Activated CD4-positive, alpha-beta T cell treated with anti-CD3 and anti-CD28 coated beads, Interleukin-2, amount 10 ng/mL, durations not matched to agents 7 days and 5 days (primary cell): ENCODE data around the gene TMBIM1. TPM values are rescaled to one million over a fixed set of nuclear protein-coding genes. Genes with fewer than 3 reads are reported as not detected.

Source experiments
- CTCF ChIA-PET: fragments of 350-600 bp; sonication (Branson Sonifier 250); formaldehyde crosslinking; loops from one replicate; lab custom pipeline; 2021; ENCODE audit warnings: antibody characterized with exemption; lab: Charles Lee
- POLR2A ChIA-PET: fragments of 350-600 bp; sonication (Branson Sonifier 250); formaldehyde crosslinking; loops from one replicate; lab custom pipeline; 2021; ENCODE audit warnings: antibody characterized with exemption; lab: Charles Lee
- DNase-seq: peaks from one replicate; pipeline ENCODE4 v3.0.0-alpha.2; 2020
- H3K27ac Mint-ChIP-seq: one replicate; pipeline ENCODE4 v1.8.0; 2021; ENCODE audit warnings: mild to moderate bottlenecking, moderate library complexity, mixed read lengths
- H3K27me3 Mint-ChIP-seq: one replicate; pipeline ENCODE4 v1.8.0; 2021; ENCODE audit warnings: mixed read lengths
- H3K36me3 Mint-ChIP-seq: one replicate; pipeline ENCODE4 v1.8.0; 2021; ENCODE audit warnings: low read depth, mixed read lengths
- H3K4me1 Mint-ChIP-seq: one replicate; pipeline ENCODE4 v1.8.0; 2021; ENCODE audit warnings: mixed read lengths
- H3K4me3 Mint-ChIP-seq: one replicate; pipeline ENCODE4 v1.8.0; 2021; ENCODE audit warnings: mild to moderate bottlenecking, moderate library complexity, mixed read lengths
- H3K9me3 Mint-ChIP-seq: one replicate; pipeline ENCODE4 v1.8.0; 2021; ENCODE audit warnings: mixed read lengths
- total RNA-seq, 2 experiments: library from RNA; stranded (reverse); gene quantifications; one replicate each; pipeline ENCODE4 v1.2.3, GENCODE V29; 2021

Gene TMBIM1
- total RNA-seq, 2 experiments from 2014 or later, result 99.3 to 101 TPM

DNA sequence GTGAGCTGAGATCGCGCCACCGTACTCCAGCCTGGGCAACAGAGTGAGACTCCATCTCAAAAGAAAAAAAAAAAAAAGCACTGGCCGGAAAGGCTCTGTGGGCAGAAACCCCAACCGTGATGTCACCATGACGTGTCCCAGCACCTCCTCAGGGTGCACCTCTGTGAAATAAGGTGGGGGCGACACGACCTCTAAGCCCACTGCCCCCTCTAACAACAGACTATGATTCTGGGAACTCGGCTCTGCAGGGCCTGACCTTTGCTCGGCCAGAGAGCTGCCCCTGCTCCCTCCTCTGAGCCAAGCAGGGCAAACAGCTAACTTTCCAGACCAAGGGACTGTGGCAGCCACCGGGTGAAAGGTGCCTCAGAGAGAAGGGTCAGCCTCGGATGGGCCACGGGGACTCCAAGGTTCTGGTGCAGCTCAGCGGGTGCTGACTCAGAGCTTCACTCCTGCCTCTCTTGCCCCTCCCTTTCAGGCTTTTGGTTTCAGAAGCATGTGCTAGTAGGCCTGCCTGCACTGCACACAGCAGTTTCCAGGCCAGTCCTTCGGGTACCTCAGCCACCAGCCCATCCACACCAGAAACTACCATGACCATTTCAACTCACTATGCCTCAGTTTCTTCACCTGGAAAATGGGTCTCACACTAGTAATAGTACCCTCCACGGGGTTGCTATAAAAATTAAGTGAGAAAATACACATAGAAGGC lies 8.0 kb downstream of the TMBIM1 start:
- CTCF ChIA-PET, result interaction anchor here (1.1 to 7.8 kb wide), 4 partner anchors 11 to 113 kb away, joined by 4 to 113 read pairs (median 8); partner anchors contain the start of genes AAMP, CATIP and PNKD

DNA sequence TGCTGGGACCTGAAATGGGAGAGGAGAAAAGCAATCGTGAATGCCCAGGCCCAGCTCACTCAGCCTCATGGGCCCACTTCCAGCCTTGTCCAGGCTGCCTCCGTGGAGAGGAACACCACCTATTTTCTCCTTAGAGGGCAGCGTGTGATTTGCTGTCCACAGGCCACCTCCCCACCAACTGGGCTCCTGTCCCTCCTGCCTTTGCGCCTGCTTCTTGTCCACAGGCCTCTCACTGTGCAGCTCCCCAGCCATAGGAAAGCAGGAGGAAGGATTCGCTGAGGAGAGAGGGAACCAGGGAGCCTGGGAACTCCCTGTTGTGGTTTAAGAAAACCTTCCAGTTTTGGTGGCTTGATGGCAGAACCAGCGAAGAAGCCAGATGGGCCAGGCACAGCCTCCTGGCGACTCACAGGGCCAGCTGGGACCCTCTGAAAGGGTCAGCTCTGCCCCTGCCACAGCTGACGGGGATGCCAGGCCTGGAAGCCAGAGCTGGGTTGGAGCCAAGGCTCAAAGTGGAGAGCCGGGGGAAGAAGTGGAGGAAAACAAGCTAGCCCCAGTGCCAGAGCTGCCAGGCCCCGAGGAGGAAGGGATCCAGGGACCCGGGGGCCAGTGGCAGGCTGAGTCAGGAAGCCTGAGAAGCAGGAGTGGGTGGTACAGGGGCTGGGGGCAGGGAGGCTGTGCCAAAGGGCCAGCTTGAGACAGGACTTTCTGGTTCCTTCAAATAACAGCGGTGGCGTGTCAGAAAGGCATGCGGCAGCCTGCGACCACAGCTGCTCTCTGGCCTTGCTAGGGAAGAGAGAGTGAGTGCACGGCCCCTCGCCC lies 9.9 kb downstream of the TMBIM1 start:
- Mint-ChIP-seq H3K27me3 (no peaks in the 10 kb centered on the region), H3K36me3 (peaks cover 45% of the 10 kb centered on the region), H3K4me3 (no peak overlapping the region), H3K9me3 (no peaks in the 10 kb centered on the region), H3K27ac (peak overlapping the region; percentile 73), H3K4me1 (peaks cover 47% of the 10 kb centered on the region)
- CTCF ChIA-PET, result interaction anchor here (0.6 to 7.8 kb wide), 7 partner anchors 8 to 115 kb away, joined by 3 to 113 read pairs (median 5); partner anchors contain the start of genes AAMP, CATIP and PNKD
- POLR2A ChIA-PET, result no interaction called here
- DNase-seq, result no peak

More for the DNA sequence above, 8.0 kb downstream of the TMBIM1 start:
- POLR2A ChIA-PET, result no interaction called here
- H3K4me1 Mint-ChIP-seq, result peaks cover 62% of the 10 kb centered on the region
- peak overlapping the region; percentile 60 for H3K4me3 Mint-ChIP-seq
- DNase-seq, result peak; percentile 68
- H3K9me3 Mint-ChIP-seq, result no peaks in the 10 kb centered on the region
- H3K27me3 Mint-ChIP-seq, result no peaks in the 10 kb centered on the region
- peak overlapping the region; percentile 88 for H3K27ac Mint-ChIP-seq
- H3K36me3 Mint-ChIP-seq, result peaks cover 45% of the 10 kb centered on the region

- POLR2A ChIA-PET, result no interaction called here
- H3K4me1 Mint-ChIP-seq, result peaks cover 37% of the 10 kb centered on the region
- CTCF ChIA-PET, result interaction anchor here (1.3 to 7.8 kb wide), 3 partner anchors 8 to 111 kb away, joined by 3 to 113 read pairs (median 5); partner anchors contain the start of genes AAMP and PNKD
- peak overlapping the region; percentile 66 for H3K27ac Mint-ChIP-seq
- H3K27me3 Mint-ChIP-seq, result no peaks in the 10 kb centered on the region
- no peak overlapping the region for H3K4me3 Mint-ChIP-seq
- peaks cover 52% of the 10 kb centered on the region for H3K36me3 Mint-ChIP-seq
- no peaks in the 10 kb centered on the region for H3K9me3 Mint-ChIP-seq
- DNase-seq, result no peak
These were observed 10.9 kb downstream of the TMBIM1 start for GRCh38 chr2:218281449-218281848.

GRCh38 chr2:218280260-218280870 lies 11.9 kb downstream of the TMBIM1 start:
- Mint-ChIP-seq H3K4me1 (peaks cover 26% of the 10 kb centered on the region), H3K4me3 (no peak overlapping the region), H3K27ac (peak overlapping the region; percentile 74), H3K36me3 (peaks cover 52% of the 10 kb centered on the region), H3K27me3 (no peaks in the 10 kb centered on the region), H3K9me3 (no peaks in the 10 kb centered on the region)
- ChIA-PET CTCF (interaction anchor here (0.7 to 7.8 kb wide), 3 partner anchors 7 to 150 kb away, joined by 3 to 113 read pairs (median 3); partner anchors contain the start of genes AAMP and PNKD), POLR2A (no interaction called here)
- DNase-seq, result no peak

- Mint-ChIP-seq H3K36me3 (peaks cover 52% of the 10 kb centered on the region), H3K27ac (peak overlapping the region; percentile 54), H3K4me1 (peaks cover 12% of the 10 kb centered on the region), H3K27me3 (no peaks in the 10 kb centered on the region), H3K4me3 (no peak overlapping the region), H3K9me3 (no peaks in the 10 kb centered on the region)
- DNase-seq, result no peak
- ChIA-PET CTCF (interaction anchor here (1.2 kb wide), 1 partner anchor 117 kb away, joined by 3 read pairs; no protein-coding TSS in a partner anchor), POLR2A (no interaction called here)
These were observed 13.6 kb downstream of the TMBIM1 start for GRCh38 chr2:218278531-218279360.

- no peak for DNase-seq
- CTCF ChIA-PET, result no interaction called here
- peaks cover 54% of the 10 kb centered on the region for H3K36me3 Mint-ChIP-seq
- peaks cover 12% of the 10 kb centered on the region for H3K4me1 Mint-ChIP-seq
- H3K27me3 Mint-ChIP-seq, result no peaks in the 10 kb centered on the region
- POLR2A ChIA-PET, result no interaction called here
- no peak overlapping the region for H3K27ac Mint-ChIP-seq
- H3K9me3 Mint-ChIP-seq, result no peaks in the 10 kb centered on the region
- H3K4me3 Mint-ChIP-seq, result no peak overlapping the region
These were observed 14.4 kb downstream of the TMBIM1 start for GRCh38 chr2:218277921-218278320.

DNA sequence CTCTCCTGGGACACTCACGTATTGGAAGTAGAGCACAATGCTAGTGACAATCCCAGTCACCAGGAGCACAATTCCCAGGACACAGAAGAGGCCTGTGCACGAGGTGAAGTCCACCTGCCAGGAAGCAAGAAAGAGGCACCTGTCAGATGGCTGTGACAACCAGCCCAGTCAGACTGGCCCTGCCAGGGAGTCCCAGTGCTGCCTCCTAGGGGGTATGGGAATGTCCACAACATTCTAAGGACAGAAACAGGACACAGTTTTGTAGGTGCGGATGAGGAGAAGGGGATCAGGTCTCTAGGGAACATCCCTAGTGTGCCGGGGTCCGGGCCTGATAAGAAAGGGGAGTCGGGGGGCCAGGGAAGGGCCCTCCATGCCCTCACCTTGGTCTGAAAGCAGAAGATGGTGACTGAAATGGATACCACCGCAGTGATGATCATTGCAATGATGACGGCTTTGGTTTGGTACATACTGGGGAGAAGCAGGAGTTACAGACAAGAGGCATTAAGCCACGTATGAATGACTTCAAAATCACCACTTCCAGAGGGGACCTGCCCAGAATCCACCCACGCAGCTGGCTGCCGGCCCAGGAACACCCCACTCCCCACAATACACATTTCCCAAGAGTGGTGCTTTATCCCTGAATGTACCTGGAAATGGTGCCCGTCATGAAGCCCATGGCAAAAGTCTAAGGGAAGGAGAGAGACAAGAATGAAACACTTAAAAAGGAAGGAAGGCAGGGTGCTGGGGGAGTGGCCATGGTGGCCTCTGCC lies 15.1 kb downstream of the TMBIM1 start:
- CTCF ChIA-PET, result interaction anchor here (1.0 to 7.5 kb wide), 3 partner anchors 7 to 191 kb away, joined by 3 to 113 read pairs (median 67); partner anchors contain the start of gene TMBIM1
- no peaks in the 10 kb centered on the region for H3K27me3 Mint-ChIP-seq
- H3K4me3 Mint-ChIP-seq, result no peak overlapping the region
- peaks cover 18% of the 10 kb centered on the region for H3K4me1 Mint-ChIP-seq
- peaks cover 54% of the 10 kb centered on the region for H3K36me3 Mint-ChIP-seq
- H3K27ac Mint-ChIP-seq, result peak overlapping the region; percentile 7
- no peak for DNase-seq
- POLR2A ChIA-PET, result no interaction called here
- no peaks in the 10 kb centered on the region for H3K9me3 Mint-ChIP-seq

- POLR2A ChIA-PET, result no interaction called here
- peaks cover 27% of the 10 kb centered on the region for H3K4me1 Mint-ChIP-seq
- no peaks in the 10 kb centered on the region for H3K9me3 Mint-ChIP-seq
- H3K36me3 Mint-ChIP-seq, result peaks cover 50% of the 10 kb centered on the region
- H3K4me3 Mint-ChIP-seq, result no peak overlapping the region
- no peaks in the 10 kb centered on the region for H3K27me3 Mint-ChIP-seq
- no peak overlapping the region for H3K27ac Mint-ChIP-seq
- DNase-seq, result no peak
- CTCF ChIA-PET, result interaction anchor here (0.5 to 7.5 kb wide), 7 partner anchors 9 to 572 kb away, joined by 3 to 113 read pairs (median 4); partner anchors contain the start of gene TMBIM1
These were observed 16.8 kb downstream of the TMBIM1 start for GRCh38 chr2:218275371-218276072.

DNA sequence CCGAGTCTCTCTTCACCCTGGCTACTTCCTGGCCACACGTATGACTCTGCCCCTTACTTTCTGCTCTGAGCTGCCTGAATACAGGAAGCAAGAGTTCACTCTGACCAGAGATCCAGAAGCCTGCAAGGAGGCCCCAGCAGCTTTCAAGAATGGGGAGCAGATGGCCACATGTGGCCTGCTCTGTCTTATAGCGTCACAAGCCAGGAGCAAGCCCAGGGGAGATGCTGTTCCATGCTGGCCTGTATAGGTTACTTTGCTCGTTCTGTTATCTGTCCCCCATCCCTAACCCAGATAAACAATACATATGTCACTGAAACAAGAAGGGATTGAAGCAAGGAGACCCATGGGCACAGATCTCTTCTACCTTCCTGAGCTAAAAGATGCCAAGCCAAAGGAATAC lies 17.7 kb downstream of the TMBIM1 start:
- Mint-ChIP-seq H3K27ac (no peak overlapping the region), H3K36me3 (peaks cover 42% of the 10 kb centered on the region), H3K9me3 (no peaks in the 10 kb centered on the region), H3K4me1 (peaks cover 27% of the 10 kb centered on the region), H3K27me3 (no peaks in the 10 kb centered on the region), H3K4me3 (no peak overlapping the region)
- POLR2A ChIA-PET, result no interaction called here
- no peak for DNase-seq
- CTCF ChIA-PET, result interaction anchor here (0.7 to 7.5 kb wide), 4 partner anchors 10 to 121 kb away, joined by 3 to 113 read pairs (median 36); partner anchors contain the start of gene TMBIM1

- Mint-ChIP-seq H3K4me1 (peaks cover 32% of the 10 kb centered on the region), H3K4me3 (no peak overlapping the region), H3K27me3 (no peaks in the 10 kb centered on the region), H3K27ac (no peak overlapping the region), H3K36me3 (peaks cover 38% of the 10 kb centered on the region), H3K9me3 (no peaks in the 10 kb centered on the region)
- ChIA-PET POLR2A (no interaction called here), CTCF (interaction anchor here (1.2 to 7.5 kb wide), 5 partner anchors 11 to 122 kb away, joined by 4 to 113 read pairs (median 30); partner anchors contain the start of genes GPBAR1 and TMBIM1)
- no peak for DNase-seq
These were observed 18.4 kb downstream of the TMBIM1 start for GRCh38 chr2:218273908-218274249.
